ENCODE data around the gene ARHGEF26. TPM values are rescaled to one million over a fixed set of nuclear protein-coding genes. Genes with fewer than 3 reads are reported as not detected.

Gene ARHGEF26
- total RNA-seq, 4 donors from 2014 or later, result 18.5 to 45.2 (median 26.3) TPM

DNA sequence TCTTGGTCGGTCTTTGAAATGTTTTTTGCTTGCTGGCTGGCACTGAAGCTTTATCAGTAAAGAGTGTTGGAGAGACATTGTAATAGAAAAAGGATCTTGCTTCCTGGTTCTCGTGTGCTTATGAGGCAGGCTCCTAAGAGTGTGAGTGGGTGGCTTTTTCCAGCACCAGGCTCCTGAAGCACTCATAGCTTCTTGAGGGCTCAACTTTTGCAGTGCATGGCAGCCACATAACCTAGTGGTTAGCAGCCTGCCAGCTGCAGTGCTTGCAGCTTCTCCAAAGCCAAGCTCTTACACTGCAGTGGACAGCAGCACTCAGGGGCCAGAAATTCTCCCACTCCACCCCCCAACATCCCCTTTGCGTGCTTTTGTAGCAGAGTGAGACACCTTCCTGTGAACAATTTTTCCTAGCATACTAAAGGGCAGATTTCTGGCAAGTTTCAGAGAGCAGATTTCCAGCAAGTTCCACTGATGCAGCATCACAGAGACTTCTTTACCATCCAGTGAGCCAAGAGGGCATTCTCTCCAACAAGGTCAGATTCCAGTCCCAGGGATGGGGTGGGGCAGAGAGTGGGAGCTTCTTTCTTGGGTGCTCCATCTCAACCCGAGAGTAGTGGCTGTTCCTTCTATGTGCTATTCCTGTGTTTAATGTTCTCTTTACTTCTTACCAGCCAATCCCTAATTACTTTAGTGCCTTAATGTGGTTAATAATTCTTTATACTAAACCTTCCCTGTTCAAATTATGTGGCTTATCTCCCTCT, 15.8 kb upstream of the ARHGEF26 start:
- TF ChIP-seq, protein P1, sequence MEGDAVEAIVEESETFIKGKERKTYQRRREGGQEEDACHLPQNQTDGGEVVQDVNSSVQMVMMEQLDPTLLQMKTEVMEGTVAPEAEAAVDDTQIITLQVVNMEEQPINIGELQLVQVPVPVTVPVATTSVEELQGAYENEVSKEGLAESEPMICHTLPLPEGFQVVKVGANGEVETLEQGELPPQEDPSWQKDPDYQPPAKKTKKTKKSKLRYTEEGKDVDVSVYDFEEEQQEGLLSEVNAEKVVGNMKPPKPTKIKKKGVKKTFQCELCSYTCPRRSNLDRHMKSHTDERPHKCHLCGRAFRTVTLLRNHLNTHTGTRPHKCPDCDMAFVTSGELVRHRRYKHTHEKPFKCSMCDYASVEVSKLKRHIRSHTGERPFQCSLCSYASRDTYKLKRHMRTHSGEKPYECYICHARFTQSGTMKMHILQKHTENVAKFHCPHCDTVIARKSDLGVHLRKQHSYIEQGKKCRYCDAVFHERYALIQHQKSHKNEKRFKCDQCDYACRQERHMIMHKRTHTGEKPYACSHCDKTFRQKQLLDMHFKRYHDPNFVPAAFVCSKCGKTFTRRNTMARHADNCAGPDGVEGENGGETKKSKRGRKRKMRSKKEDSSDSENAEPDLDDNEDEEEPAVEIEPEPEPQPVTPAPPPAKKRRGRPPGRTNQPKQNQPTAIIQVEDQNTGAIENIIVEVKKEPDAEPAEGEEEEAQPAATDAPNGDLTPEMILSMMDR (IDR thresholded peaks at IDR 0.05; ENCODE audit: low read depth), result no peak

DNA sequence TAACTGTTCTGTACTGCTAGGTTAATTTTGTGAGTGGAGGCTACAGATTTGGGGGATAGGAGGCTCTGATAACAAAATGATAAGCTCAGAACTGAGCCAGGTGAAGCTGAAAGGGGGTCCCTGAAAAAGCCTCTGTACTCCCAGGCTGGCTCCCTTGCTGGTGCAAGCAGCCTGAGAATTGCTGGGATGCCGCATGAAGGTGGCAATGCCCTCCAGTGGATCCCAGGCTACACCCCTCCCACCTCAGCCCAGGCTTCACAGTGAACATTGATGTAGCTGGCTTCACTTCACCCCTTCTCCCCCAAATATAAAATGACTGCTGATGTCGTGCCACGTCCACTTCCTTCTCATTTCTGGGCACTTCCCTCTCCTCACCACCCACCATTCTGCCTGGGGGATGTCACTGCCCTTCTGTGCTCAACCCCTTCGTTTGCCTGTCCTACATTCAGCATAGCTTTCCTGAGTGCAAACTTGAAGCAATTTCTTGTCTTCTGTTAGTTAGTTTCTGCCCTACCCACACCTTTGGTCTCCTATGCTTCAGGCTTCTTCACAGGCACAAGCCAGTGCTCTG, 9.7 kb upstream of the ARHGEF26 start:
- TF ChIP-seq, protein P1 (IDR thresholded peaks at IDR 0.05; ENCODE audit: low read depth), result no peak

DNA sequence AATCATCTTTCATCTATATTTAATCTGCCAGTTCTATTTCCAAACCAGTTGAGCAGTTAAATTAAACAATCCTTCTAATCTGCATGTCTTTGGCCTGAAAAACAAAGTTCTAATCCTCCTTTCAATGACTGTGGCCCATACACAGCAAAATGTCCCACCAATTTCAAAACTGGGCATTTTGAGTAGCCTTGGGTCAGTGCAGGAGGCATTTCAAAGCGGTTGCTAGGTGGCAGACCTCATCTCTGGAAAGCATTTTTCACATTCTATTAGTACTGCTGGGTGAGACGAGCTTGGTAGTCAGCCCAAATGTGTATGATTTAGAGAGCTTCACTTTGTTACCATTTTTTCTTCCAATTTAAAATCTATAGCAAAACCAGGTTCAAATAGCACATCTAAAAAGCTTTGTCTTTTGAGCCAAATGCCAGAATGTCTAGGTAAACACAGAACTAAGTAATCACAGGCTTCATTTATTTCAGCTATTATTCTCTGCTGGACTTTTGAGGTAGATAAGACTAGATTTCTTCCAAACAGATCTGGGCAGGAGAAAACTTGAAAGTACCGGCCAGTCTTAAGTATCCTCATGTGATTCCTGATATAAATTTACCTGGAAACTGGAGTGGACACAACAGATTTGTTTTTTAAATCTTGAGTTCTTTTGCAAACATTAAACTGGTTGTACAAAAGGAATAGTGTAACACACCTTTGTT, 8.9 kb upstream of the ARHGEF26 start:
- TF ChIP-seq, protein P1 (IDR thresholded peaks at IDR 0.05; ENCODE audit: low read depth), result no peak

DNA sequence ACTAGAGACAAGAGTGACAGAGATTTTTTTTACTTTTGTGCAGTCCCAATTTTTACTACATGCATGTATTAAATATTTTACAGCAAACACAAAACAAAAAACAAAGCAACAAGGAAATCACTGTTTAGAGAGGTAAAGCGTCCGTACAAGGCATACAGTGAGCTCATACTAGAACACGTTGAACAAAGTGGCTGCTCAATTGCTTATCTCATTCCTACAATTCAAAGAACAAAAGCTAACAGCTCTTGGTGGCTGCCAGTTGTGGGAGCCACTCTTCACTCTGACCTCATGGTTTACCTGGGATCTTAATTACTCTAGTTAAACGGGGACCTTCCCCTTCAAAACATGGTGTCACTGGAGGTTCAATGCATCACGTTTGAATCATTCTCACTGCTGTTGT, 7.6 kb upstream of the ARHGEF26 start:
- TF ChIP-seq, protein P1 (IDR thresholded peaks at IDR 0.05; ENCODE audit: low read depth), result no peak

DNA sequence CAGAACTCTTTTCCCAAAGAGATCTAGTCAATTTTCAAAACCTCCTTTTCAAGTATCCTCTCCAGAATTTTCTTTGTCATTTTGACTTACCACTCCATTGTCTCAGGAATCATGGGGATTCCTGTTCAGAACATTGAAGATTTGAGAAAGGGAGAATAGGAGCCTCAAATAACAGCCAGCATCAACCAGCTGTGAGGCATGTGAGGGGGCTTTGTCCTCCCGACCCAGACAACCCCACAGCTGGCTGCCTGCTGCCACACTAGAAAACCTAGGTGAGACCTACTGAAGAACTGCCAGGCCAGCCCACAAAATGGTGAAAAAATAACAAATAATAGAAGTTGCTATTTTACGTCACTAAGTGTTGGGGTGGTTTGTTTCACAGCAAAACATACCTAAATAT, 5.9 kb upstream of the ARHGEF26 start:
- TF ChIP-seq, protein P1 (IDR thresholded peaks at IDR 0.05; ENCODE audit: low read depth), result no peak

DNA sequence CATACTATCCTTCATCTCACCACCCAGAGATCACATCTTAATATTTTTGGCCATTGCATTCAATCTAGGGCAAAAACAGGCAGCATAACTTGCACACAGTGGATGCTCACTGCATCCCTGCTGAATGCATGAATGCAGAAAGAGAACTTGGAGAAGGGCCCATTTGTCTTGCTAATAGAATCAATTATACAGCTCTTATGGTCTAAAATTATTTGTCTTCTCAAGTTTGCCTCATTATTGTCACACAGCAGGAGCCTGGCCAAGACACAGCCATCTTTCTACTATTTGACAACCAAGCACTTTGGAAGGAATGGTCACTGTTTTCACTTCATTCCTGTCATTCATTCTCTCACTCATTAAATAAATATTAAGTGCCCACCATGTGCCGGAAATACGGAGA, 1.2 kb upstream of the ARHGEF26 start:
- TF ChIP-seq, protein P1 (IDR thresholded peaks at IDR 0.05; ENCODE audit: low read depth), result no peak

All from subcutaneous adipose tissue (tissue), 4 donors.